ENCODE data around the gene ACOT7. TPM values are rescaled to one million over a fixed set of nuclear protein-coding genes. Genes with fewer than 3 reads are reported as not detected.

The ACOT7 gene
- total RNA-seq, 2 experiments from 2014 or later = 5.3 to 5.4 TPM

DNA sequence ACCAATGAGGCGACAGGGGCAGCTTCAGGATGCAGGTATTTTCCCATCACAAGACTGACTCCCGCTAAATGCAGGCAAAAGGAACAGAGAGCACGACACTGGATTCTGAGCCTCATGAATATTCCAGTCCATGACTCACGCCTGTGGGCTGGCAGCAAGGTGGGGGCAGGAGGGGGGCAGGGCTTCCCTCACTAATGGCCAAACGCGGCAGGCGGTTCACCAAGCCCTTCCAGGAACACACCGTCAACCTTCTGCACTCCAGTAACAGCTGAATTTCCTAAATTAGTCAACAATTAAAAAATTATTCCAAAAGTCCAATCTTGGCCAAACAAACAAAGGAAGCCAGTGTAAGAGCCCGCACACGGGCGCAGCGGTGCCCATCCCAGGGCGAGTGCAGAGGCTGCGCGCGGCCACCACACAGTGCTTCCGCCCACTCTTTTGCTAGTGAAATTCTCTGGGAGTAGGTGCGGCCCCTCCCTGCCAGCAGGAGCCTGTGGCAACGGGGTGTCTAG is 120.1 kb downstream of the ACOT7 start:
- ChIA-PET CTCF (no interaction called here), POLR2A (no interaction called here)
- Histone ChIP-seq H3K9me3 (ENCODE audit: control insufficient read depth in 1 of 2, insufficient read depth in 1 of 2, low read length in 2 of 2) (no peaks in the 10 kb centered on the region), H3K27ac (ENCODE audit: low read depth in 1 of 2, low read length in 2 of 2) (no peak overlapping the region), H3K27me3 (ENCODE audit: control insufficient read depth in 1 of 2, insufficient read depth in 2 of 2, low read length in 2 of 2) (no peaks in the 10 kb centered on the region), H3K4me1 (ENCODE audit: insufficient read depth, low read length) (no peaks in the 10 kb centered on the region), H3K36me3 (ENCODE audit: insufficient read depth, low read length) (no peaks in the 10 kb centered on the region), H3K4me3 (ENCODE audit: low read length) (no peak overlapping the region)
- H3K4me3 Mint-ChIP-seq = no peak overlapping the region
- intact Hi-C loops (cut with DNase I, micrococcal nuclease) = no loop called here
- H3K9me3 Mint-ChIP-seq = no peaks in the 10 kb centered on the region
- TF ChIP-seq, protein P1, sequence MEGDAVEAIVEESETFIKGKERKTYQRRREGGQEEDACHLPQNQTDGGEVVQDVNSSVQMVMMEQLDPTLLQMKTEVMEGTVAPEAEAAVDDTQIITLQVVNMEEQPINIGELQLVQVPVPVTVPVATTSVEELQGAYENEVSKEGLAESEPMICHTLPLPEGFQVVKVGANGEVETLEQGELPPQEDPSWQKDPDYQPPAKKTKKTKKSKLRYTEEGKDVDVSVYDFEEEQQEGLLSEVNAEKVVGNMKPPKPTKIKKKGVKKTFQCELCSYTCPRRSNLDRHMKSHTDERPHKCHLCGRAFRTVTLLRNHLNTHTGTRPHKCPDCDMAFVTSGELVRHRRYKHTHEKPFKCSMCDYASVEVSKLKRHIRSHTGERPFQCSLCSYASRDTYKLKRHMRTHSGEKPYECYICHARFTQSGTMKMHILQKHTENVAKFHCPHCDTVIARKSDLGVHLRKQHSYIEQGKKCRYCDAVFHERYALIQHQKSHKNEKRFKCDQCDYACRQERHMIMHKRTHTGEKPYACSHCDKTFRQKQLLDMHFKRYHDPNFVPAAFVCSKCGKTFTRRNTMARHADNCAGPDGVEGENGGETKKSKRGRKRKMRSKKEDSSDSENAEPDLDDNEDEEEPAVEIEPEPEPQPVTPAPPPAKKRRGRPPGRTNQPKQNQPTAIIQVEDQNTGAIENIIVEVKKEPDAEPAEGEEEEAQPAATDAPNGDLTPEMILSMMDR (IDR thresholded peaks at IDR 0.05) = no peak
- H3K27me3 Mint-ChIP-seq = no peaks in the 10 kb centered on the region
- H3K36me3 Mint-ChIP-seq (ENCODE audit: low read depth) = no peaks in the 10 kb centered on the region
- DNase-seq (no peak), ATAC-seq (ENCODE audit: poor library complexity) (no peak)
- H3K27ac Mint-ChIP-seq = no peak overlapping the region
- no peaks in the 10 kb centered on the region for H3K4me1 Mint-ChIP-seq (ENCODE audit: low read depth)

DNA sequence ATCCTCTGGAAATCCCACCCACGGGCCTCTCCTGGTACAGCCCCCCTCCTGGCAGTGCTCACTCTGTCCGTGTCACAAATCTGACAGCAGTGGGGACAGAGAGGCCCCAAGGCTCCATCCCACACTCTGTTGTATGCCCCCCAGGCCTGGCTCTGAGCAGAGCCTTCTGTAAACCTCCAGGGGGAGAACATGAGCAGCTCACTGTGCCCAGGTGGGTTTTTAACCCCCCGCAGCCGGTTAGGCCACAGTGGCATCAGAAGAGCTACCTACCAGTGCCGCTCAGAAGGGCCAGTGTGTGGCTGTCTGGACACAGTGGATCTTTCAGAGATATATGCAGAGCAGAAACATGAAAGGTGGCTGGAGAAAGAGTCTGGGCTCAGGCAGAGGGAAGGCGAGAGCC is 120.7 kb downstream of the ACOT7 start:
- H3K27me3 Mint-ChIP-seq = no peaks in the 10 kb centered on the region
- H3K36me3 Mint-ChIP-seq (ENCODE audit: low read depth) = no peaks in the 10 kb centered on the region
- H3K4me1 ChIP-seq (ENCODE audit: insufficient read depth, low read length) = no peaks in the 10 kb centered on the region
- intact Hi-C loops (cut with DNase I, micrococcal nuclease) = no loop called here
- TF ChIP-seq, protein P1 (IDR thresholded peaks at IDR 0.05) = no peak
- no peaks in the 10 kb centered on the region for H3K9me3 Mint-ChIP-seq
- no peak for ATAC-seq (ENCODE audit: poor library complexity)
- no peaks in the 10 kb centered on the region for H3K36me3 ChIP-seq (ENCODE audit: insufficient read depth, low read length)
- POLR2A ChIA-PET = no interaction called here
- no peak overlapping the region for H3K4me3 ChIP-seq (ENCODE audit: low read length)
- H3K9me3 ChIP-seq (ENCODE audit: control insufficient read depth in 1 of 2, insufficient read depth in 1 of 2, low read length in 2 of 2) = no peaks in the 10 kb centered on the region
- no peak for DNase-seq
- no peak overlapping the region for H3K27ac ChIP-seq (ENCODE audit: low read depth in 1 of 2, low read length in 2 of 2)
- no peaks in the 10 kb centered on the region for H3K27me3 ChIP-seq (ENCODE audit: control insufficient read depth in 1 of 2, insufficient read depth in 2 of 2, low read length in 2 of 2)
- no peak overlapping the region for H3K27ac Mint-ChIP-seq
- no peaks in the 10 kb centered on the region for H3K4me1 Mint-ChIP-seq (ENCODE audit: low read depth)
- H3K4me3 Mint-ChIP-seq = no peak overlapping the region
- CTCF ChIA-PET = no interaction called here

DNA sequence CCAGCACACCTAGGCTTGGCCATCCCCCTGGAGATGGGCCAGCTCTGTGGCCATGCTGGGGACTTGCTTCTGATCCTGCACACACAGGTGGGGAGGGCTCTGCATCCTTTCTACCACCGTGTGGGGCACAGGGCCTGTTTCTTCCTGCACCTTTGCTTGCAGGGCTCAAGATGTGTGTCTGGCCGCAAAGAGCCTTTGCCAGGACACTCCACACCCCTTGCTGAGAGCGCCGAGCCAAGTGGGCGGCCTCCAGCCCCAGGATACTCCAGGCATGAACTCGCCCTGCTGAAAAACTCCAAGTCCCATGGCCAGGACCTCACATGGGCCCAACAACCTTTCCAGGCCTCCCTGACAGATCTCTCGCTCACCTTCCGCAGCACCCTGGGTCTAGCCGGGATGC is 121.1 kb downstream of the ACOT7 start:
- no peaks in the 10 kb centered on the region for H3K27me3 Mint-ChIP-seq
- H3K9me3 ChIP-seq (ENCODE audit: control insufficient read depth in 1 of 2, insufficient read depth in 1 of 2, low read length in 2 of 2) = no peaks in the 10 kb centered on the region
- no peaks in the 10 kb centered on the region for H3K27me3 ChIP-seq (ENCODE audit: control insufficient read depth in 1 of 2, insufficient read depth in 2 of 2, low read length in 2 of 2)
- DNase-seq = no peak
- no peaks in the 10 kb centered on the region for H3K36me3 ChIP-seq (ENCODE audit: insufficient read depth, low read length)
- H3K4me1 ChIP-seq (ENCODE audit: insufficient read depth, low read length) = no peaks in the 10 kb centered on the region
- H3K27ac Mint-ChIP-seq = no peak overlapping the region
- H3K36me3 Mint-ChIP-seq (ENCODE audit: low read depth) = no peaks in the 10 kb centered on the region
- TF ChIP-seq, protein P1 (IDR thresholded peaks at IDR 0.05) = no peak
- POLR2A ChIA-PET = no interaction called here
- no peak overlapping the region for H3K27ac ChIP-seq (ENCODE audit: low read depth in 1 of 2, low read length in 2 of 2)
- H3K9me3 Mint-ChIP-seq = no peaks in the 10 kb centered on the region
- no peaks in the 10 kb centered on the region for H3K4me1 Mint-ChIP-seq (ENCODE audit: low read depth)
- intact Hi-C loops (cut with DNase I, micrococcal nuclease) = no loop called here
- CTCF ChIA-PET = no interaction called here
- no peak for ATAC-seq (ENCODE audit: poor library complexity)
- H3K4me3 ChIP-seq (ENCODE audit: low read length) = no peak overlapping the region
- H3K4me3 Mint-ChIP-seq = no peak overlapping the region

Data from CD4-positive, alpha-beta T cell (primary cell).